ENCODE results near the gene ANKRD11. TPM values are rescaled to one million over a fixed set of nuclear protein-coding genes. Genes with fewer than 3 reads are reported as not detected.
A peak's percentile ranks its signal among the peaks of the same experiment; 100 is the strongest.

Gene ANKRD11
- polyA plus RNA-seq, 6 donors from 2014 or later = 0.78 to 24.8 (median 10.1) TPM

GRCh38 chr16:89452241-89452640 lies 38.1 kb downstream of the ANKRD11 start:
- DNase-seq = no peak
- ATAC-seq (ENCODE audit: low read depth in 2 of 2) = no peak
- Mint-ChIP-seq H3K36me3 (no peaks in the 10 kb centered on the region), H3K27ac (peak overlapping the region in 1 of 6 donors; percentile 67), H3K4me3 (peak overlapping the region in 4 of 8 donors; percentile 19 to 72 (median 66)), H3K27me3 (no peaks in the 10 kb centered on the region), H3K9me3 (peaks cover 0 to 3% (median 0%) of the 10 kb centered on the region in 7 donors), H3K4me1 (peaks cover 40 to 84% (median 77%) of the 10 kb centered on the region in 3 donors)

DNA sequence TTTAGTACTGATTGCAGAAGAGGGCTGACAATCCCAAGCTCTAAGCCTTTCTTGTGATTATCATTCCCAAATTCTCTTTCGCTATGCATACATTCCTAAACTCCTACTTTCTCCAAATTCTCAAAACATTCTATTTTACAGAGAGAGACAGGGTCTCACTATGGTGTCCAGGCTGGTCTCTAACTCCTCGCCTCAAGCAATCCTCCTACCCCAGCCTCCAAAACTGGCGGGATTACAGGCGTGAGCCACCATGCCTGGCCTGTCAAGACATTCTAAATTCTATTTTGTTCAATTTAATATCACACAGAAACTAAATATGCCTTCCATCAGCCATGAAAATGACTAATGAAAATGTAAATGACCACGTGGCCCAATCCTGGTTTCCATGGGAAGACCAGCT lies 39.8 kb downstream of the ANKRD11 start:
- DNase-seq = no peak
- H3K36me3 Mint-ChIP-seq = no peaks in the 10 kb centered on the region
- peak overlapping the region in 2 of 8 donors; percentile 19 to 22 for H3K4me3 Mint-ChIP-seq
- ATAC-seq (ENCODE audit: low read depth in 2 of 2) = no peak
- peaks cover 50 to 89% (median 79%) of the 10 kb centered on the region in 3 donors for H3K4me1 Mint-ChIP-seq
- H3K9me3 Mint-ChIP-seq = peaks cover 0 to 3% (median 0%) of the 10 kb centered on the region in 7 donors
- peaks cover 0 to 5% (median 0%) of the 10 kb centered on the region in 3 donors for H3K27me3 Mint-ChIP-seq
- H3K27ac Mint-ChIP-seq = no peak overlapping the region

GRCh38 chr16:89449726-89450335 lies 40.5 kb downstream of the ANKRD11 start:
- peak overlapping the region in 2 of 6 donors; percentile 70 to 84 for H3K27ac Mint-ChIP-seq
- H3K27me3 Mint-ChIP-seq = peaks cover 0 to 5% (median 0%) of the 10 kb centered on the region in 3 donors
- H3K4me1 Mint-ChIP-seq = peaks cover 54 to 90% (median 81%) of the 10 kb centered on the region in 3 donors
- DNase-seq = no peak
- H3K4me3 Mint-ChIP-seq = peak overlapping the region in 4 of 8 donors; percentile 29 to 74 (median 68)
- peak; percentile 66 to 69 for ATAC-seq (ENCODE audit: low read depth in 2 of 2)
- H3K36me3 Mint-ChIP-seq = no peaks in the 10 kb centered on the region
- H3K9me3 Mint-ChIP-seq = peaks cover 0 to 3% (median 0%) of the 10 kb centered on the region in 7 donors

DNA sequence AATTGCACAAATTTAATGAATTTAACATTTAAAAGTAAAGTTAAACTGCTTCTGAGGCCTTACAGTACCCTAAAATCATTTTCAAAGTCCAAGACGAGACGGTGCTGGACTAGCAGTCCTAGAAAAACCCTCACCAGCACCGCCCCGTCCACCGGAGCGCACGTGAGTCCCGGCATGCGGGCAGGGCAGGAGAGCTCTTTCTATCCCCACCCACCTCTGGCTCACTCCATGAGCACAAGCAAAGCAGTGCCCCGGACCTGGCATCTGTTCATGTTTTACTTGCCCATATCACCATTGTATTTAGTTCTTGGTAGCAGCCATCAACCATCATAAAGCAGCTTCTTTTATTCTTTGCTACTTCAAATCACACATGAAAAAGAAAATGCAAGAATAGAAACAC lies 41.7 kb downstream of the ANKRD11 start:
- DNase-seq (no peak), ATAC-seq (ENCODE audit: low read depth in 2 of 2) (no peak)
- peaks cover 49 to 94% (median 84%) of the 10 kb centered on the region in 3 donors for H3K4me1 Mint-ChIP-seq
- H3K36me3 Mint-ChIP-seq = no peaks in the 10 kb centered on the region
- peak overlapping the region in 3 of 6 donors; percentile 47 to 67 (median 63) for H3K27ac Mint-ChIP-seq
- peak overlapping the region in 2 of 8 donors; percentile 25 for H3K4me3 Mint-ChIP-seq
- peaks cover 0 to 5% (median 0%) of the 10 kb centered on the region in 3 donors for H3K27me3 Mint-ChIP-seq
- H3K9me3 Mint-ChIP-seq = peaks cover 0 to 1% (median 0%) of the 10 kb centered on the region in 7 donors

- peaks cover 58 to 95% (median 88%) of the 10 kb centered on the region in 3 donors for H3K4me1 Mint-ChIP-seq
- peaks cover 0 to 5% (median 0%) of the 10 kb centered on the region in 3 donors for H3K27me3 Mint-ChIP-seq
- ATAC-seq (ENCODE audit: low read depth in 2 of 2) (no peak), DNase-seq (no peak)
- H3K27ac Mint-ChIP-seq = peak overlapping the region in 2 of 6 donors; percentile 40 to 89
- H3K9me3 Mint-ChIP-seq = peaks cover 0 to 1% (median 0%) of the 10 kb centered on the region in 7 donors
- peak overlapping the region in 7 of 8 donors; percentile 2 to 83 (median 57) for H3K4me3 Mint-ChIP-seq
- no peaks in the 10 kb centered on the region for H3K36me3 Mint-ChIP-seq
Observed at GRCh38 chr16:89446975-89447293, 43.4 kb downstream of the ANKRD11 start.

- Mint-ChIP-seq H3K27ac (peak overlapping the region in 1 of 6 donors; percentile 89), H3K36me3 (no peaks in the 10 kb centered on the region), H3K4me3 (peak overlapping the region in 5 of 8 donors; percentile 36 to 83 (median 58)), H3K27me3 (peaks cover 0 to 5% (median 0%) of the 10 kb centered on the region in 3 donors), H3K9me3 (peaks cover 0 to 1% (median 0%) of the 10 kb centered on the region in 7 donors), H3K4me1 (peaks cover 62 to 95% (median 85%) of the 10 kb centered on the region in 3 donors)
- no peak for ATAC-seq (ENCODE audit: low read depth in 2 of 2)
- DNase-seq = no peak
Observed at GRCh38 chr16:89446136-89446974, 44.0 kb downstream of the ANKRD11 start.

GRCh38 chr16:89445166-89445565 lies 45.2 kb downstream of the ANKRD11 start:
- H3K9me3 Mint-ChIP-seq = peaks cover 0 to 1% (median 0%) of the 10 kb centered on the region in 7 donors
- H3K4me1 Mint-ChIP-seq = peaks cover 66 to 95% (median 87%) of the 10 kb centered on the region in 3 donors
- H3K27ac Mint-ChIP-seq = peak overlapping the region in 2 of 6 donors; percentile 59 to 66
- no peak for ATAC-seq (ENCODE audit: low read depth in 2 of 2)
- peaks cover 0 to 4% of the 10 kb centered on the region in 2 donors for H3K36me3 Mint-ChIP-seq
- H3K4me3 Mint-ChIP-seq = peak overlapping the region in 6 of 8 donors; percentile 13 to 72 (median 52)
- DNase-seq = no peak
- peaks cover 0 to 5% (median 0%) of the 10 kb centered on the region in 3 donors for H3K27me3 Mint-ChIP-seq

DNA sequence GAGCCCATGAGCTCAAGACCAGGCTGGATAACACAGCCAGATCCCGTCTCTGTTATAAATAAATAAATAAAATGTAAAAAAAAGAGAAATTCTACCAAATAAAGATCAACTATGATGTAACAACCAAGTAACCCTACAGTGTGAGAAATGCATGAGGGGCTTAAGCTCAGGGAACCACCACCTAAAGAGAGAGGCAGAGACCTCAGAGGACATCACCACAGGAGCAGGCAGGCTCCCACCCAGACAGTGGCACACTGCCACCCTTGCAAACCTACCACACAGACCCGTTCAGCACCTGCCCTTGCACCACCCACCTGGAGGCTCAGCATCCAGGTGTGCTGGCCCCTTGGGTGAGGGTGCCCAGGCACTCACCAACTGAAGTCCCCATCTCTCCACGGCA lies 45.6 kb downstream of the ANKRD11 start:
- Mint-ChIP-seq H3K36me3 (peaks cover 0 to 8% of the 10 kb centered on the region in 2 donors), H3K4me3 (peak overlapping the region in 6 of 8 donors; percentile 13 to 70 (median 52)), H3K27ac (peak overlapping the region in 1 of 6 donors; percentile 44), H3K4me1 (peaks cover 66 to 95% (median 87%) of the 10 kb centered on the region in 3 donors), H3K9me3 (no peaks in the 10 kb centered on the region), H3K27me3 (peaks cover 0 to 5% (median 0%) of the 10 kb centered on the region in 3 donors)
- ATAC-seq (ENCODE audit: low read depth in 2 of 2) = no peak
- no peak for DNase-seq

- Mint-ChIP-seq H3K9me3 (no peaks in the 10 kb centered on the region), H3K27ac (peak overlapping the region in 2 of 6 donors; percentile 8 to 26), H3K36me3 (peaks cover 0 to 10% of the 10 kb centered on the region in 2 donors), H3K27me3 (peaks cover 0 to 5% (median 0%) of the 10 kb centered on the region in 3 donors), H3K4me1 (peaks cover 70 to 95% (median 87%) of the 10 kb centered on the region in 3 donors), H3K4me3 (peak overlapping the region; percentile 31 to 85 (median 62))
- DNase-seq = no peak
- ATAC-seq (ENCODE audit: low read depth in 2 of 2) = peak; percentile 24 to 36
Observed at GRCh38 chr16:89444151-89444723, 46.1 kb downstream of the ANKRD11 start.

DNA sequence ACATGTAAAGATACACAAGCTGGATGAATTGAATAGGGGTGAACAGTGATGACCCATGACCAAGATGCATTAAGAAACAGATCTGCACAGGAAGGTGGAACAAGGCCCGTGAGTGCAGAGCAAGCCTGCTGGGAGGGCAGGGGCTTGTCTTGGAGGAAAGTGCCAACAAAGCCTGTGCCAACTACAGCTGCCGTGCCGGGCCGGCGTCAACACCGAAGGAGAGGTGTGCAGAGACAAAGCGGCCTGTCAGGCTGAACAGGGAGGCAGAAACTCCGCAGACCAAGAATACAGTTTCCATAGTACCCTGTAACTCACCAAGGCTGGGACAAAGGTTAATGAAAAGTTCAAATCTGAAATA lies 46.7 kb downstream of the ANKRD11 start:
- ATAC-seq (ENCODE audit: low read depth in 2 of 2) (peak in 1 of 2 donors; percentile 9), DNase-seq (no peak)
- H3K36me3 Mint-ChIP-seq = peaks cover 0 to 10% of the 10 kb centered on the region in 2 donors
- peak overlapping the region in 1 of 6 donors; percentile 76 for H3K27ac Mint-ChIP-seq
- H3K27me3 Mint-ChIP-seq = peaks cover 0 to 5% (median 0%) of the 10 kb centered on the region in 3 donors
- H3K9me3 Mint-ChIP-seq = no peaks in the 10 kb centered on the region
- H3K4me3 Mint-ChIP-seq = peak overlapping the region in 7 of 8 donors; percentile 49 to 85 (median 62)
- peaks cover 68 to 95% (median 84%) of the 10 kb centered on the region in 3 donors for H3K4me1 Mint-ChIP-seq

- Mint-ChIP-seq H3K4me3 (peak overlapping the region in 7 of 8 donors; percentile 54 to 85 (median 62)), H3K4me1 (peaks cover 68 to 94% (median 81%) of the 10 kb centered on the region in 3 donors), H3K27ac (peak overlapping the region in 3 of 6 donors; percentile 6 to 76 (median 59)), H3K36me3 (peaks cover 0 to 10% of the 10 kb centered on the region in 2 donors), H3K27me3 (peaks cover 0 to 5% (median 0%) of the 10 kb centered on the region in 3 donors), H3K9me3 (no peaks in the 10 kb centered on the region)
- DNase-seq (no peak), ATAC-seq (ENCODE audit: low read depth in 2 of 2) (no peak)
Observed at GRCh38 chr16:89442990-89443726, 47.2 kb downstream of the ANKRD11 start.

DNA sequence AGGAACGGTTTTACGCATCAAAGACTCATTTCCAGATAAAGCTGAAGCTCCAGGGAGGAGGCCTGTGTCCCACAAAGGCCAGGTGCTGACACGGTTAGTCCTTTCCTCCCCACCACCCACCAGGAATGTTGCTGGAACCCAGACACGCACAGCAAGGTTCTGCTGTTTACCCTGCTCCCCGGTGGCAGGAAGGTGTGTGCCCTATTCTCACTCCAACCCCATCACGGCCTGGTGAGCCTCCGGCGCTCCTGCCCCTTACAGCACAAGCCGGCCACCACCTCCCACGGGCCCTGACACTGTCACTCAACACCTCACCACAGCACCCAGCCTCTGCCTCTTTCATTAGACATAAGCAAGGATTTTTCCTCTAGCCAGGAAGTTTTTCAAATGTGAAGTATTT lies 47.8 kb downstream of the ANKRD11 start:
- Mint-ChIP-seq H3K4me3 (peak overlapping the region in 6 of 8 donors; percentile 10 to 76 (median 64)), H3K4me1 (peaks cover 73 to 96% (median 82%) of the 10 kb centered on the region in 3 donors), H3K9me3 (no peaks in the 10 kb centered on the region), H3K27me3 (peaks cover 0 to 5% (median 0%) of the 10 kb centered on the region in 3 donors), H3K27ac (peak overlapping the region in 2 of 6 donors; percentile 6 to 29), H3K36me3 (peaks cover 0 to 15% of the 10 kb centered on the region in 2 donors)
- ATAC-seq (ENCODE audit: low read depth in 2 of 2) (no peak), DNase-seq (no peak)
